GM12872 (cell line): ENCODE data around the gene CYREN.

Experiments
- TF ChIP-seq, protein P1 (sequence below): IDR thresholded peaks from 3 replicates; pipeline ENCODE4 v1.5.1; 2011; ENCODE audit warnings: low read depth, mild to moderate bottlenecking, low read length, moderate library complexity; ENCODE audit not compliant: insufficient read depth

CYREN gene

GRCh38 chr7:135158874-135159273 lies 11.6 kb downstream of the CYREN start:
- TF ChIP-seq, protein P1, sequence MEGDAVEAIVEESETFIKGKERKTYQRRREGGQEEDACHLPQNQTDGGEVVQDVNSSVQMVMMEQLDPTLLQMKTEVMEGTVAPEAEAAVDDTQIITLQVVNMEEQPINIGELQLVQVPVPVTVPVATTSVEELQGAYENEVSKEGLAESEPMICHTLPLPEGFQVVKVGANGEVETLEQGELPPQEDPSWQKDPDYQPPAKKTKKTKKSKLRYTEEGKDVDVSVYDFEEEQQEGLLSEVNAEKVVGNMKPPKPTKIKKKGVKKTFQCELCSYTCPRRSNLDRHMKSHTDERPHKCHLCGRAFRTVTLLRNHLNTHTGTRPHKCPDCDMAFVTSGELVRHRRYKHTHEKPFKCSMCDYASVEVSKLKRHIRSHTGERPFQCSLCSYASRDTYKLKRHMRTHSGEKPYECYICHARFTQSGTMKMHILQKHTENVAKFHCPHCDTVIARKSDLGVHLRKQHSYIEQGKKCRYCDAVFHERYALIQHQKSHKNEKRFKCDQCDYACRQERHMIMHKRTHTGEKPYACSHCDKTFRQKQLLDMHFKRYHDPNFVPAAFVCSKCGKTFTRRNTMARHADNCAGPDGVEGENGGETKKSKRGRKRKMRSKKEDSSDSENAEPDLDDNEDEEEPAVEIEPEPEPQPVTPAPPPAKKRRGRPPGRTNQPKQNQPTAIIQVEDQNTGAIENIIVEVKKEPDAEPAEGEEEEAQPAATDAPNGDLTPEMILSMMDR: no peak

DNA sequence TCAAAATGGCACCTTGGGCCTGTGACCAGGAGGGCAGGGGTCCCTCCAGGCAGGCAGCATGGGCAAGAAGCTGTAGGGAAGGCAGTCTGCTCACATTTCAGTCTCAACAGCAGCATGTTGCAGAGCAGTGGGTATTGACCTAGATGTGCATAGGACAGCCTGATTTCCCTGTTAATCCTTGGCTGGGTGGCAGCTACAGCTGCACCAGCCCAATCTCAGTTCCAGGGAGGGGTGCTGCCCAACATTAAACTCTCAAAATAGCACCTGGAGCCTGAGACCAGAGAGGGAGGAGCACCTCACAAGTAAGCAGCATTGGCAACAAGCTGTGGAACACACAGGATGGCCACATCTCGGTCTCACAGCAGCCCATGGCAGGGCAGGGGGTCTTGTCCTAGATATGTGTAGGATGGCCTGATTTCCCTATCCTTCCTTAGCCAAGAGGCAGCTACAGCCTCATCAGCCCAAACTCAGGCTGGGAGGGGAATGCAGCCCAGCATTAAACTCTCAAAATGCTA lies 12.3 kb downstream of the CYREN start:
- TF ChIP-seq, protein P1: no peak

DNA sequence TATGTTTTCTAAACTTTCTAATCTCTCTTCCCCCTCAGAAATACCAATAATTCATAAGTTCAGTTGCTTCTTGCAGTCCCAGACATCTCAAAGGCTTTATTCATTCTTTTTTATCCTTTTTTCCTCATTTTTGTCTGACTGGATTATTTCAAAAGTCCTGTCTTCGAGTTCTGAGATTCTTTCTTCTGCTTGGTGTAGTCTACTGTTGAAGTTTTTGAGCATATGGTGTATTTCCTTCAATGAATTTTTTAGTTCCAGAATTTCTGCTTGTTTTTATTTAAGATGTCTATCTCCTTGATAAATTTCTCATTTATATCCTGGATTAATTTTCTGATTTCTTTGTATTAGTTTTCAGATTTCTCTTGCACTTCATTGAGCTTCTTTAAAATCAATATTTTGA lies 14.2 kb downstream of the CYREN start:
- TF ChIP-seq, protein P1: no peak

GRCh38 chr7:135154734-135155133 lies 15.8 kb downstream of the CYREN start:
- TF ChIP-seq, protein P1: no peak

GRCh38 chr7:135152442-135152841 lies 18.1 kb downstream of the CYREN start:
- TF ChIP-seq, protein P1: no peak

- TF ChIP-seq, protein P1: no peak
Measured at GRCh38 chr7:135151533-135151932, 19.0 kb downstream of the CYREN start.

DNA sequence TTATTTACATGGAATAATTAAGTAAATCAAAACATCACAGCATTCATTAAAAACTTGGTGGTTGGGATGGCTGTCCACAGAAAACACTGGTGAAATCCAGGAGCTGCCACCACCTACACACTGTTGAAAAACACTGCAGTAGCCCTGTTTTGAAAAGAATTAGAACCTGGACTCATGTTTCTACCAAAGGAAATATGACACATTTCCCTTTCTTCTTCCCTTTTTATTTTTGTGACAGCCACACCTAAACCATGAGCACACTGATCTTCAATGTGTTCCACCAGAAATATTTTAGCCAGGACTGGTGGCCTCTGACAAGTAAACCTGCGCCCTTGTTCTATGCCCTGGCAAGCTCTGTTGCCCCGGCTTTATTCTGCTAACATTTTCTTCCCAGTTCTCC lies 19.4 kb downstream of the CYREN start:
- TF ChIP-seq, protein P1: no peak
